Stimulated activated CD4-positive, alpha-beta T cell treated with anti-CD3 and anti-CD28 coated beads, Interleukin-1b, Interleukin-23, amount 100 ng/mL, for 48 hours (primary cell): ENCODE data around the gene KLHL14.
"Not testable (repeated sequence)": the region's sequence is repeated elsewhere in the genome, so short reads cannot be mapped to it uniquely, and the experiment has no call there.

ENCODE experiments used
- DNase-seq: peaks from one replicate; pipeline ENCODE4 v3.0.0-alpha.2; 2020

KLHL14 gene

GRCh38 chr18:32714571-32715148, 58.2 kb downstream of the KLHL14 start:
- no peak for DNase-seq

GRCh38 chr18:32712860-32713259, 60.0 kb downstream of the KLHL14 start:
- no peak for DNase-seq

GRCh38 chr18:32711862-32712261, 61.0 kb downstream of the KLHL14 start:
- DNase-seq: no peak

GRCh38 chr18:32707586-32707985, 65.2 kb downstream of the KLHL14 start:
- DNase-seq: no peak

GRCh38 chr18:32707147-32707546, 65.7 kb downstream of the KLHL14 start:
- DNase-seq: no peak

GRCh38 chr18:32701313-32701712, 71.5 kb downstream of the KLHL14 start:
- no peak for DNase-seq

- no peak for DNase-seq
These were observed 74.7 kb downstream of the KLHL14 start for GRCh38 chr18:32698153-32698552.

GRCh38 chr18:32696376-32696775, 76.4 kb downstream of the KLHL14 start:
- no peak for DNase-seq

GRCh38 chr18:32695534-32695933, 77.3 kb downstream of the KLHL14 start:
- DNase-seq: no peak

GRCh38 chr18:32688821-32689220, 84.0 kb downstream of the KLHL14 start:
- DNase-seq: no peak

GRCh38 chr18:32684940-32685339, 87.9 kb downstream of the KLHL14 start:
- no peak for DNase-seq

GRCh38 chr18:32684096-32684495, 88.7 kb downstream of the KLHL14 start:
- DNase-seq: no peak

- no peak for DNase-seq
These were observed 89.8 kb downstream of the KLHL14 start for GRCh38 chr18:32683044-32683443.

- DNase-seq: no peak
These were observed 95.2 kb downstream of the KLHL14 start for GRCh38 chr18:32677578-32677977.

GRCh38 chr18:32674491-32674890, 98.3 kb downstream of the KLHL14 start:
- no peak for DNase-seq

- no peak for DNase-seq
These were observed 100.4 kb downstream of the KLHL14 start for GRCh38 chr18:32672398-32672797.

- no peak for DNase-seq
These were observed 102.1 kb downstream of the KLHL14 start for GRCh38 chr18:32670727-32671126.

GRCh38 chr18:32669549-32670165, 103.2 kb downstream of the KLHL14 start:
- DNase-seq: no peak

GRCh38 chr18:32668956-32669355, 103.9 kb downstream of the KLHL14 start:
- DNase-seq: no peak

- no peak for DNase-seq
These were observed 111.1 kb downstream of the KLHL14 start for GRCh38 chr18:32661486-32662299.

- DNase-seq: not testable (repeated sequence)
These were observed 118.3 kb downstream of the KLHL14 start for GRCh38 chr18:32654507-32654906.

GRCh38 chr18:32637659-32638058, 135.2 kb downstream of the KLHL14 start:
- not testable (repeated sequence) for DNase-seq

GRCh38 chr18:32637226-32637625, 135.6 kb downstream of the KLHL14 start:
- no peak for DNase-seq

GRCh38 chr18:32634876-32635431, 137.9 kb downstream of the KLHL14 start:
- DNase-seq: no peak
